Measurements from ENCODE around the gene PF4V1. TPM values are rescaled to one million over a fixed set of nuclear protein-coding genes. Genes with fewer than 3 reads are reported as not detected.

Gene PF4V1
- total RNA-seq, 6 experiments from 2014 or later = not detected

DNA sequence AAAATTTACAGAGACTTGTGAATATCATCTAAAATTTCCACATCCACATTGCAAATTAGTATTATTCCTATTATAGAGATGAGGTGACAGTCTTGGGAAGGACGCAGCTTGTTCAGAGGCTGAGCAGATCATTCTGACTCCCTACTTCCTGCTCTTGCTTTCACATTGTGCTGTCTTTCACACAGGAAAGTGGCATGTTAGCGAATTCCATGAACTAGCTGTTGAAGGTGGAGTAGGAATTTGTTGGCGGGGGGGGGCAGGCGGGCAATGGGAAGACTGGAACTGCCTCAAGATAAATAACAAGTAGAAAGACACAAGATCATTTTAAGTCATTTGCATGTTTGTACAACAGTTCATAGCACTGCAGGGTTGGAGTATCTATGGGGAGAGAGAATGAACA is 2.3 kb downstream of the PF4V1 start:
- Histone ChIP-seq H3K4me1 (peaks cover 0 to 15% (median 0%) of the 10 kb centered on the region in 4 donors), H3K36me3 (no peaks in the 10 kb centered on the region), H3K27me3 (no peaks in the 10 kb centered on the region), H3K4me3 (no peak overlapping the region), H3K27ac (no peak overlapping the region), H3K9me3 (no peaks in the 10 kb centered on the region)
- intact Hi-C loops (cut with DNase I) = no loop called here
- TF ChIP-seq, protein P1, sequence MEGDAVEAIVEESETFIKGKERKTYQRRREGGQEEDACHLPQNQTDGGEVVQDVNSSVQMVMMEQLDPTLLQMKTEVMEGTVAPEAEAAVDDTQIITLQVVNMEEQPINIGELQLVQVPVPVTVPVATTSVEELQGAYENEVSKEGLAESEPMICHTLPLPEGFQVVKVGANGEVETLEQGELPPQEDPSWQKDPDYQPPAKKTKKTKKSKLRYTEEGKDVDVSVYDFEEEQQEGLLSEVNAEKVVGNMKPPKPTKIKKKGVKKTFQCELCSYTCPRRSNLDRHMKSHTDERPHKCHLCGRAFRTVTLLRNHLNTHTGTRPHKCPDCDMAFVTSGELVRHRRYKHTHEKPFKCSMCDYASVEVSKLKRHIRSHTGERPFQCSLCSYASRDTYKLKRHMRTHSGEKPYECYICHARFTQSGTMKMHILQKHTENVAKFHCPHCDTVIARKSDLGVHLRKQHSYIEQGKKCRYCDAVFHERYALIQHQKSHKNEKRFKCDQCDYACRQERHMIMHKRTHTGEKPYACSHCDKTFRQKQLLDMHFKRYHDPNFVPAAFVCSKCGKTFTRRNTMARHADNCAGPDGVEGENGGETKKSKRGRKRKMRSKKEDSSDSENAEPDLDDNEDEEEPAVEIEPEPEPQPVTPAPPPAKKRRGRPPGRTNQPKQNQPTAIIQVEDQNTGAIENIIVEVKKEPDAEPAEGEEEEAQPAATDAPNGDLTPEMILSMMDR (IDR thresholded peaks at IDR 0.05) = no peak
- 54% methylated on average over 3 of the region's 4 CpGs for WGBS (ENCODE audit: insufficient coverage, low coverage, low lambda C conversion rate, missing lambda C conversion rate)
- ATAC-seq = peak in 1 of 4 donors; percentile 4
- no peak for DNase-seq

GRCh38 chr4:73856518-73856917 is 3.4 kb downstream of the PF4V1 start:
- TF ChIP-seq, protein P1 (IDR thresholded peaks at IDR 0.05) = no peak
- TF ChIP-seq POLR2A (IDR thresholded peaks at IDR 0.05) = no peak
- peak; percentile 77 to 86 (median 80) for ATAC-seq

GRCh38 chr4:73859614-73860088 is 6.6 kb downstream of the PF4V1 start:
- peaks cover 0 to 15% (median 0%) of the 10 kb centered on the region in 4 donors for H3K4me1 ChIP-seq
- no peaks in the 10 kb centered on the region for H3K9me3 ChIP-seq
- no peak overlapping the region for H3K4me3 ChIP-seq
- TF ChIP-seq POLR2A (IDR thresholded peaks at IDR 0.05) = no peak
- TF ChIP-seq, protein P1 (IDR thresholded peaks at IDR 0.05) = no peak
- DNase-seq = no peak
- no peaks in the 10 kb centered on the region for H3K36me3 ChIP-seq
- peak overlapping the region in 1 of 3 donors; percentile 32 for H3K27ac ChIP-seq
- ATAC-seq = peak in 1 of 4 donors; percentile 44
- no peaks in the 10 kb centered on the region for H3K27me3 ChIP-seq
- intact Hi-C loops (cut with DNase I) = no loop called here

More at GRCh38 chr4:73856518-73856917, 3.4 kb downstream of the PF4V1 start:
- Histone ChIP-seq H3K4me3 (no peak overlapping the region), H3K27ac (peak overlapping the region; percentile 39 to 60 (median 45)), H3K36me3 (no peaks in the 10 kb centered on the region), H3K27me3 (no peaks in the 10 kb centered on the region), H3K4me1 (peaks cover 0 to 15% (median 0%) of the 10 kb centered on the region in 4 donors), H3K9me3 (no peaks in the 10 kb centered on the region)
- no peak for DNase-seq
- intact Hi-C loops (cut with DNase I) = no loop called here

- H3K27me3 ChIP-seq = no peaks in the 10 kb centered on the region
- no peak for ATAC-seq
- intact Hi-C loops (cut with DNase I) = no loop called here
- 41% methylated on average over 4 of the region's 4 CpGs for WGBS (ENCODE audit: insufficient coverage, low coverage, low lambda C conversion rate, missing lambda C conversion rate)
- H3K9me3 ChIP-seq = no peaks in the 10 kb centered on the region
- H3K36me3 ChIP-seq = no peaks in the 10 kb centered on the region
- H3K4me1 ChIP-seq = peaks cover 0 to 15% (median 0%) of the 10 kb centered on the region in 4 donors
- H3K4me3 ChIP-seq = no peak overlapping the region
- H3K27ac ChIP-seq = peak overlapping the region in 1 of 3 donors; percentile 32
- no peak for DNase-seq
- TF ChIP-seq, protein P1 (IDR thresholded peaks at IDR 0.05) = no peak
- TF ChIP-seq POLR2A (IDR thresholded peaks at IDR 0.05) = no peak
Observed at GRCh38 chr4:73860181-73860580, 7.1 kb downstream of the PF4V1 start.

- TF ChIP-seq, protein P1 (IDR thresholded peaks at IDR 0.05) = no peak
- no peak for TF ChIP-seq POLR2A (IDR thresholded peaks at IDR 0.05)
- intact Hi-C loops (cut with DNase I) = no loop called here
- Histone ChIP-seq H3K27me3 (no peaks in the 10 kb centered on the region), H3K27ac (no peak overlapping the region), H3K4me3 (no peak overlapping the region), H3K4me1 (peaks cover 0 to 15% (median 0%) of the 10 kb centered on the region in 4 donors), H3K36me3 (no peaks in the 10 kb centered on the region), H3K9me3 (no peaks in the 10 kb centered on the region)
- ATAC-seq = no peak
- no peak for DNase-seq
- 50% methylated on average over 3 of the region's 3 CpGs for WGBS (ENCODE audit: insufficient coverage, low coverage, low lambda C conversion rate, missing lambda C conversion rate)
Observed at GRCh38 chr4:73860917-73861316, 7.8 kb downstream of the PF4V1 start.

All from right lobe of liver (tissue), 6 donors.